Epithelial cell of proximal tubule (primary cell): Measurements from ENCODE around the gene VPS36. TPM values are rescaled to one million over a fixed set of nuclear protein-coding genes. Genes with fewer than 3 reads are reported as not detected.
"Not testable (repeated sequence)": the region's sequence is repeated elsewhere in the genome, so short reads cannot be mapped to it uniquely, and the experiment has no call there.

Source experiments
- DNase-seq: peaks from one replicate; pipeline ENCODE4 v3.0.0-alpha.2; 2011; ENCODE audit warnings: low read depth
- H3K4me3 ChIP-seq: 2 replicates; pipeline ENCODE4 v1.5.1; 2011; ENCODE audit warnings: low read depth, mild to moderate bottlenecking, low read length
- CTCF ChIP-seq: conservative IDR thresholded peaks from 2 replicates; pipeline ENCODE4 v1.5.1; 2012; ENCODE audit warnings: low read depth, mild to moderate bottlenecking, low read length
- total RNA-seq: library from RNA; depleted of rRNA; stranded (reverse); fragments of >200 nt; gene quantifications from 2 replicates; pipeline ENCODE4 v1.2.3, GENCODE V29; 2015

Gene VPS36
- total RNA-seq, 1 donor from 2014 or later = 15.8 TPM

- H3K4me3 ChIP-seq = no peak overlapping the region
- no peak for DNase-seq
- no peak for TF ChIP-seq CTCF
These were observed 29.2 kb downstream of the VPS36 start for GRCh38 chr13:52421216-52421615.

- no peak overlapping the region for H3K4me3 ChIP-seq
- DNase-seq = no peak
- no peak for TF ChIP-seq CTCF
These were observed 31.4 kb downstream of the VPS36 start for GRCh38 chr13:52419080-52419479.

- no peak for TF ChIP-seq CTCF
- no peak overlapping the region for H3K4me3 ChIP-seq
- DNase-seq = no peak
These were observed 35.5 kb downstream of the VPS36 start for GRCh38 chr13:52414963-52415362.

- DNase-seq = no peak
- TF ChIP-seq CTCF = no peak
These were observed 36.4 kb downstream of the VPS36 start for GRCh38 chr13:52414051-52414450.

GRCh38 chr13:52412128-52412527, 38.3 kb downstream of the VPS36 start:
- TF ChIP-seq CTCF = no peak
- no peak for DNase-seq
- no peak overlapping the region for H3K4me3 ChIP-seq

More at GRCh38 chr13:52414051-52414450, 36.4 kb downstream of the VPS36 start:
- H3K4me3 ChIP-seq = no peak overlapping the region

- TF ChIP-seq CTCF = no peak
- DNase-seq = peak; percentile 92
- H3K4me3 ChIP-seq = no peak overlapping the region
These were observed 38.8 kb downstream of the VPS36 start for GRCh38 chr13:52411629-52412028.

GRCh38 chr13:52408071-52408658, 42.3 kb downstream of the VPS36 start:
- not testable (repeated sequence) for DNase-seq, H3K4me3 ChIP-seq

- not testable (repeated sequence) for DNase-seq, H3K4me3 ChIP-seq
These were observed 43.0 kb downstream of the VPS36 start for GRCh38 chr13:52407436-52407835.
